ENCODE results near the gene GADD45GIP1.
"Not testable (repeated sequence)": the region's sequence is repeated elsewhere in the genome, so short reads cannot be mapped to it uniquely, and the experiment has no call there.

The GADD45GIP1 gene

GRCh38 chr19:12987781-12988180, 30.8 kb upstream of the GADD45GIP1 start:
- DNase-seq = no peak

- no peak for DNase-seq
Observed at GRCh38 chr19:12987190-12987589, 30.2 kb upstream of the GADD45GIP1 start.

DNA sequence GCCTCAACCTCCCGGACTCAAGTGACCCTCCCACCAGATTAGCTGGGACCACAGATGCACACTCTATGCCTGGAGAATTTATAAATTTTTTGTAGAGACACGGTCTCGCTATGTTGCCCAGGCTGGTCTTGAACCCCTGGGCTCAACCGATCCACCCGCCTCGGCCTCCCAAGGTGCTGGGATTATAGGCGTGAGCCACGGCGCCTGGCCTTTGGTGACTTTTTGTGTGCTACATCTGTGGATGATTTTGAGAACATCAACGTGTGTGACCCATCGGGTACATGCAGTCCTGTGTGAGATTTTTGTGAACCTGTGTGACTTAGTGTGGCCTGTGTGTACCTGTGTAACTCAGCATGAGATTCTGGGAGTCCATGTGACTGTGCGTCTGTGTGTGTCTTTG, 29.7 kb upstream of the GADD45GIP1 start:
- DNase-seq = no peak

- peak; percentile 30 for DNase-seq
Observed at GRCh38 chr19:12985049-12985776, 28.2 kb upstream of the GADD45GIP1 start.

DNA sequence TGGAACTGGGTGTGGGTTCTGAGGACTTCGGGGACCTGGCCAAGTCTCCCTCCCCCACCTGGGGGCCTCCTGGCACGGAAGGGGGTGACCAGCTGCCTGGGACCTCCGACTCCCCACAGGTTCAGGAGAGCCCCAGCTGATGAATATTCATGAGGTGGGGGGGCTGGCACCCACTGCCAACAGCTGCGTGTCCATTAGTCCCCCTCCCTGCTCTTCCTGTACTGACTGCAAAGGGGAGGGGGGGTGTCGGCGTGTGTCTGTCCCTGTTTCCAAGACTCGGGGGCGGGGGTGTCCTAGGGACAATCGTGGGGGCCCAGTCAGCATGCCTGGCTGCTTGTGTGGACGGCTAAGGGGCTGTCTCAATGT, 27.6 kb upstream of the GADD45GIP1 start:
- no peak for DNase-seq

- DNase-seq = peak; percentile 20
Observed at GRCh38 chr19:12984143-12984627, 27.2 kb upstream of the GADD45GIP1 start.

DNA sequence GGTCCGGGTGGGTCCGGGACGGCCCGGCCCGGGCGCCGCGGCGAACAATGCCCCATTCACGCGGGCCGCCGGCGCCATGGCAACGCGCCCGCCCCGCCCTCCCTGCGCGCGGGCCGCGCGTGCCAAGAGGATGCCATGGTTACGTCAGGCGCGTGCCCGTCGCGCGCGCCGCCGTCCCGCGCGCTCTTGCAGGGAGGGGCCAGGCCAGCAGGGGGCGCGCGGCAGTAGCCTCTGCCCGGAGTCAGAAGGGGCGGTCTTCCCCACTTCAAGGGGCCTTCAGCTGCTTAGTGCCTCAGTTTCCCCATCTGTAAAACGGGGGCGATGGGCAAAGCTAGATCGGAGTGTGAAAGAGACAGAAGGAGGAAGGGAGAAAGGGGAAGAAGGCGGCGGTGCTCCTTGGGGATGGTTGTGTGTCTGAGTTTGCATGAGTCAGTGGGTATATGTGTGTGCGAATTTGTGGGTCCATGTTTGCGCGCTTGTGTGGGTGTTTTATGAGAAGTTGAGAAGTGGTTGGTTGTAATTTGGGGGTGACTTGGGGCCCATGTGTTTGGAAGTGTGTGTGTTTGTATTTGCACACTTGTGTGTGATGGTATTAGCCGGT, 26.6 kb upstream of the GADD45GIP1 start:
- DNase-seq = peak; percentile 88

DNA sequence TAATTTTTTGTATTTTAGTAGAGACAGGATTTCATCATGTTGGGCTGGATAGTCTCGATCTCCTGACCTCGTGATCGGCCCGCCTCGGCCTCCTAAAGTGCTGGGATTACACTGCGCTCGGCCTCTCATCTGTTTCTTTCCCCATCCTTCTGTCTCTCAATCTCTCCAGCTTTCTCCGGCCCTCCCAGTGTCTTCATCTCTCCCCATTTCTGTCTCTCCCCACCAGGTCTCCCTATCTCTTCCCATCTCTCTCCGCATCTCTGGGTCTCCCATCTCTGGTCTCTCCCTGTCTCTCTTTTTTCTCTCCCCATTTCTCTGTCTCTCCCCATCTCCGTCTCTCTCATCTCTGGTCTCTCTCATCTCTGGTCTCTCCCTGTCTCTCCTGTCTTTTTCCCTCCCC, 26.1 kb upstream of the GADD45GIP1 start:
- DNase-seq = no peak

DNA sequence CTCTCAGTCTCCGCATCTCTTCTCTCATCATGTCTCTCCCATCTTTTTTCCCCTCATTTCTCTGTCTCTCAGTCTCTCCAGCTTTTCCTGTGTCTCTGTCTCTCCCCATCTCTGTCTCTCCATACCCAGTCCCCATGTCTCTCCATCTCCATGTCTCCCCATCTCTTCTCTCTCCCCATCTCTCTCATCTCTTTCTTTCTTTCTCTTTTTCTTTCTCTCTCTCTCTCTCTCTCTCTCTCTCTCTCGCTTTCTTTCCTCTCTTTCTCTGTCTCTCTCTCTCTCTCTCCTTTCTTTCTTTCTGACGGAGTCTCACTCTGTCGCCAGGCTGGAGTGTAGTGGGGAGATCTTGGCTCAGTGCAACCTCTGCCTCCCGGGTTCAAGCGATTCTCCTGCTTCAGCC, 25.6 kb upstream of the GADD45GIP1 start:
- no peak for DNase-seq

DNA sequence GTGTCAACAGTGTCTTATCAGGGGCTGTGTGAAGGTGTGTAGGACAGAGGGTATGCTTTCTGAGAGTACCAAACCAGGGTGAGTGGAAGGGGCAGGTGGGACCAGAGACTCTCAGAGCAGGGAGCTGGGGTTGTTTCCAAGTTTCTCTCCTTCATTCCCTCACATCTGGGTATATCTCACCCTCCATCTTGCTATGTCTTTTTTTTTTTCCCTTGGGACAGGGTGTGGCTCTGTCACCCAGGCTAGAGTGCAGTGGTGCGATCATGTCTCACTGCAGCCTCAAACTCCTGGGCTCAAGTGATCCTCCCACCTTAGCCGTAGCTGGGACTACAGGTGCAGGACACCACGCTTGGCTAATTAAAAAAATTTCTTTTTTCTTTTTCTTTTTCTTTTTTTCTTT, 23.0 kb upstream of the GADD45GIP1 start:
- no peak for DNase-seq

DNA sequence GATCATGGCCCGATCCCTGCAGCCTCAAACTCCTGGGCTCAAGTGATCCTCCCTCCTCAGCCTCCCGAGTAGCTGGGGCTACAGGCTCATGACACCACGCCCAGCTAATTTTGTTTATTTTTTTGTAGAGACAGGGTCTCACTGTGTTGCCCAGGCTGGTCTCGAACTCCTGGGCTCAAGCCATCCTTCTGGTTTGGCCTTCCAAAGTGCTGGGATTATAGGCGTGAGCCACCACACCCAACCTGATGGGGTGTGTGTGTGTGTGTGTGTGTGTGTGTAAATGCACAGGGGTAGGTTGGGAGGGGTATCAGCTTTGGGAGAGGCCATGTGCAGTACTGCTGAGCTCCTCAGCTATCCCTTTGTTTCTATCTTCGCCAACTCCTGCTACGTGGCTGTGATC, 19.1 kb upstream of the GADD45GIP1 start:
- not testable (repeated sequence) for DNase-seq

DNA sequence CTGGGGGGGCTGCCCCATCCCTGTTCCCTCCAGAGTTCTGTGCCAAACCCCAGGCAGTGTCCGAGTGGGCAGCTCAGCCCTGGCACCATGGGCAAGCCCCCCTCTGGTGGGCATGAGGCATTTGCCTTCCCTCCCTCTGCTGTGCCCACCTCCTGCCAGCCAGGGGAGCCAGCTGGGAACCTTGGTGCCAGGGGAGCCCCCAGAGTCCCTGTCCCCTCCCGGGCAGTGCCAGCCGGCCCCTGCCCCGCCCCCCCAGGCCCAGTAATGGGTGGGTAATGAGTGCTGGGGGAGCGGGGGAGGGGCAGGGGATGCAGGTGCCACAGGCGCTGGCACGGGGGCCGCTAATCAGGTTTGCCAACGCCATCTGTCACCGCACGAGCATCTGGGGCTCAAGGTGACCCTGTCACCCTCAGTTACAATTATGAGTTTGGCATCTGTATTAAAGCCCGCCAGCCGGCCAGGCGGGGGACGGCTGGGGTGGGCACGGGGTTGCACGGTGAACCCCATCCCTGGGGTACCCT, 18.3 kb upstream of the GADD45GIP1 start:
- no peak for DNase-seq

- no peak for DNase-seq
Observed at GRCh38 chr19:12974301-12975220, 17.5 kb upstream of the GADD45GIP1 start.

- no peak for DNase-seq
Observed at GRCh38 chr19:12973236-12973635, 16.2 kb upstream of the GADD45GIP1 start.

DNA sequence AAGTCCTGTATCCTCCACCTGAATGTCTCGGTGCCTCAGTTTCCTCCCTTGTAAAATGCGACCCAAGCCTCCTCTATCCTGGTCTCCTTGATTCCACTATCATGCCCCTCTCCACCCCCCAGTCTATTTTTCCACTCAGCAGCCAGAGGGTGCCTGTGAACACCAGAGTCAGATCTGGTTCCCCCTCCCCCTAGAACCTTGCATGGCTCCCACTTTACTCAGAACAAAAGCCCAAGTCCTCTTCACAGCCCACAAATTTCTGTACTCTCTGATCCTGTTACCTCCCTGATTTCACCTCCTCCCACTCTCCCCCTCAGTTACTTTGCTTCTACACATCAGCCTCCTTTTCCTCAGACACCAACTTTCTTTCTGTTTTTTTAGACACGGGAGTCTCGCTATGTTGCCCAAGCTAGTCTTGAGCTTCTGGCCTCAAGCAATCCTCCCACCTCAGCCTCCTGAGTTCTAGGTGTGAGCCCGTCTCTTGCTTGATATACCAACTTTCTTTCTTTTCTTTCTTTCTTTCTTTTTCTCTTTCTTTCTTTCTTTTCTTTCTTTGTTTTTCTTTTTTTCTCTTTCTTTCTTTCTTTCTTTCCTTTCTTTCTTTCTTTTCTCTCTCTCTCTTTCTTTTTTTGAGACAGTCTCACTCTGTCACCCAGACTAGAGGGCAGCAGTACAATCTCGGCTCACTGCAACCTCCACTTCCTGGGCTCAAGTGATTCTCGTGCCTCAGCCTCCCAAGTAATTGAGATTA, 13.2 kb upstream of the GADD45GIP1 start:
- DNase-seq = no peak

DNA sequence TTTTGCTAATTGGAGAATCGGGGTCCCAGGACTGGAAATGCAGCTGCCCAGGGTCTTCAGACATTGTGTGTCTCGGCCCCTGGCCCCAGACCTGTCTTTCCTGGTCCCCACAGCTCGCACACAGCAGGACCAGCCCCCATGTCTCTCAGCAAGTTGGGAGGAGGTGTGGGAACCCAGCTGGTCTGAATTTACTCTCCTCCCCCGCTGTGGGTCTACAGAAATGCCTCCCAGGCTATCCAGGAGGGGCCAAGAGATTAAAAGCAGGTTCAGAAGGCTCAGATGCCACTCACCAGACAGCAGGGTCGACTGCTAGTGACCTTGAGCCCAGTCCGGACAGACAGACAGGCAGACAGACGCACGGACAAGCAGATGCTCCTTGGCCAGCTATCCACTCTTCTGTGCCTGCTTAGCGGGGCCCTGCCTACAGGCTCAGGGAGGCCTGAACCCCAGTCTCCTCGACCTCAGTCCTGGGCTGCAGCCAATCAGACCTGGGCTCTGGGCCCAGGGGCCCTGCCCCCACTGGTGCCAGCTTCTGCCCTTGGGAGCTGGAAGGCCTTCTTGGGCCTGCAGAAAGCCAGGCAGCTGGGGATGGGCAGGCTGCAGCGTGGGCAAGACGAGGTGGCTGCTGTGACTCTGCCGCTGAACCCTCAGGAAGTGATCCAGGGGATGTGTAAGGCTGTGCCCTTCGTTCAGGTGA, 12.4 kb upstream of the GADD45GIP1 start, which contains the start of gene DAND5:
Gene DAND5, plus strand, starts transcription at position 285 of the 697 bp plus-strand sequence. Its CDS starts 85 bp downstream, at position 370.
- DNase-seq = no peak

- DNase-seq = no peak
Observed at GRCh38 chr19:12967907-12968306, 10.9 kb upstream of the GADD45GIP1 start.

- DNase-seq = no peak
Observed at GRCh38 chr19:12965812-12966135, 8.8 kb upstream of the GADD45GIP1 start.

- DNase-seq = peak; percentile 82
Observed at GRCh38 chr19:12965017-12965811, 8.2 kb upstream of the GADD45GIP1 start.

DNA sequence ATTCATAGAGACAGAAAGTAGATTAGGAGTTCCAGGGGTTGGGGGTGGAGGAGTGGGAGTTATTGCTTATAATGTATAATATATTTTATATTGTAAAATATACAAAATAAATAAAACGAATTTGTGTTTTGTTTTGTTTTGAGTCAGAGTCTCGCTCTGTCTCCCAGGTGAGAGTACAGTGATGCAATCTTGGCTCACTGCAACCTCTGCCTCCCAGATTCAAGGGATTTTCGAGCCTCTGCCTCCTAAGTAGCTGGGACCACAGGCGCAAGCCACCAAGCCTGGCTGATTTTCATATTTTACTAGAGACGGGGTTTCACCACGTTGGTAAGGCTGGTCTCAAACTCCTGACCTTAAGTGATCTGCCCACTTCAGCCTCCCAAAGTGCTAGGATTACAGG, 2.5 kb upstream of the GADD45GIP1 start:
- no peak for DNase-seq

- not testable (repeated sequence) for DNase-seq
Observed at GRCh38 chr19:12957389-12957952, 448 bp upstream of the GADD45GIP1 start.
